CD8-positive, alpha-beta memory T cell (primary cell): Measurements from ENCODE around the gene THAP9. TPM values are rescaled to one million over a fixed set of nuclear protein-coding genes. Genes with fewer than 3 reads are reported as not detected.

ENCODE experiments used
- CTCF ChIA-PET: fragments of 350-600 bp; sonication (Branson Sonifier 250); formaldehyde crosslinking; loops from one replicate; lab custom pipeline; 2021; ENCODE audit warnings: antibody characterized with exemption; lab: Charles Lee
- POLR2A ChIA-PET: fragments of 350-600 bp; sonication (Branson Sonifier 250); formaldehyde crosslinking; loops from one replicate; lab custom pipeline; 2021; ENCODE audit warnings: antibody characterized with exemption; lab: Charles Lee
- DNase-seq, 5 donors: peaks; one replicate each; pipeline versions ENCODE4 v3.0.0 to v3.0.0-alpha.2; 2020 to 2022; ENCODE audit warnings: mixed read lengths in 1 of 5
- H3K27ac ChIP-seq: one replicate; pipeline ENCODE4 v1.7.0; 2013; ENCODE audit warnings: low read depth, mild to moderate bottlenecking, low read length, moderate library complexity
- H3K27me3 ChIP-seq: 2 replicates; pipeline ENCODE4 v1.7.0; 2013; ENCODE audit warnings: low read length, mild to moderate bottlenecking; ENCODE audit not compliant: insufficient read depth, poor library complexity, severe bottlenecking
- H3K36me3 ChIP-seq: 2 replicates; pipeline ENCODE4 v1.7.0; 2013; ENCODE audit warnings: mild to moderate bottlenecking, low read length, moderate library complexity; ENCODE audit not compliant: insufficient read depth
- H3K4me1 ChIP-seq: 2 replicates; pipeline ENCODE4 v1.7.0; 2013; ENCODE audit warnings: mild to moderate bottlenecking, low read length, moderate library complexity; ENCODE audit not compliant: insufficient read depth
- H3K4me3 ChIP-seq: 2 replicates; pipeline ENCODE4 v1.7.0; 2013; ENCODE audit warnings: mild to moderate bottlenecking, low read length
- H3K9me3 ChIP-seq: 2 replicates; pipeline ENCODE4 v1.7.0; 2013; ENCODE audit warnings: mild to moderate bottlenecking, low read length
- H3K27ac Mint-ChIP-seq, 8 donors: one replicate each; pipeline ENCODE4 v1.8.0; 2020 to 2021; ENCODE audit warnings: mixed read lengths in 8 of 8, mild to moderate bottlenecking in 6 of 8, inconsistent platforms in 3 of 8, moderate library complexity in 3 of 8
- H3K27me3 Mint-ChIP-seq, 2 donors: one replicate each; pipeline ENCODE4 v1.8.0; 2020 to 2021; ENCODE audit warnings: mixed read lengths in 2 of 2, mild to moderate bottlenecking in 1 of 2, moderate library complexity in 1 of 2
- H3K36me3 Mint-ChIP-seq, 3 donors: one replicate each; pipeline ENCODE4 v1.8.0; 2020 to 2021; ENCODE audit warnings: mixed read lengths in 3 of 3, inconsistent platforms in 1 of 3, mild to moderate bottlenecking in 1 of 3
- H3K4me1 Mint-ChIP-seq, 3 donors: one replicate each; pipeline ENCODE4 v1.8.0; 2020 to 2021; ENCODE audit warnings: mixed read lengths in 3 of 3, inconsistent platforms in 1 of 3, mild to moderate bottlenecking in 1 of 3
- H3K4me3 Mint-ChIP-seq, 7 donors: one replicate each; pipeline ENCODE4 v1.8.0; 2020 to 2021; ENCODE audit warnings: mixed read lengths in 7 of 7, mild to moderate bottlenecking in 6 of 7, moderate library complexity in 4 of 7, inconsistent platforms in 2 of 7
- H3K9me3 Mint-ChIP-seq, 5 donors: one replicate each; pipeline ENCODE4 v1.8.0; 2020 to 2022; ENCODE audit warnings: mixed read lengths in 5 of 5, mild to moderate bottlenecking in 3 of 5, moderate library complexity in 2 of 5, inconsistent platforms in 1 of 5
- polyA plus RNA-seq: library from polyadenylated mRNA; unstranded; fragments of 300-500 nt; fragmentation: Illumina TruSeq; gene quantifications from one replicate; pipeline ENCODE4 v1.2.3, GENCODE V29; 2021
- total RNA-seq, 2 experiments: library from RNA; stranded (reverse); gene quantifications; one replicate each; pipeline ENCODE4 v1.2.3, GENCODE V29; 2021

Gene THAP9
- total and polyA plus RNA-seq, 3 experiments from 2014 or later, result 1.6 to 2.3 (median 2.0) TPM

DNA sequence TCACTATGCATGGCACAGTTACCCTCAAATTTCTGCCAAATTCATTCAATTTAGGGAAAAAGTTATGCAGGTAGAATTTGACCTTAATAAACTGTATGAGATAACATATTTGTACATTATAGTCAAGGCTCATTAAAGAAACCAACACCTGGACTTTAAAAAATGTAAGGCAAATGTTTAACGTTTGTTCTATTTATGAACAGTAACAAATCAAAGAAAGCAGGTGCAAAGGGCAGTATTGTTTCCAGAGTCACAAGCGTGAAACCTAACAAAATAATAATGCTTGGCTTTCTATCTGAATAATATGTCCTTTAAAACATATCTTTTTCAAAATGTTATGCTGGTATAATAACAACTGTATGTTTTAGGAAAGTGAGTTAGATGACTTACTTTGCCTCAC is 68.9 kb downstream of the THAP9 start:
- Mint-ChIP-seq H3K4me3 (no peak overlapping the region), H3K9me3 (no peaks in the 10 kb centered on the region), H3K27ac (no peak overlapping the region)

More for the DNA sequence above, 68.9 kb downstream of the THAP9 start:
- H3K4me1 ChIP-seq, result no peaks in the 10 kb centered on the region
- peaks cover 10 to 72% (median 27%) of the 10 kb centered on the region in 3 donors for H3K36me3 Mint-ChIP-seq
- DNase-seq, result no peak
- ChIA-PET POLR2A (no interaction called here), CTCF (no interaction called here)
- H3K4me3 ChIP-seq, result no peak overlapping the region
- peaks cover 4% of the 10 kb centered on the region for H3K36me3 ChIP-seq
- no peak overlapping the region for H3K27ac ChIP-seq
- no peaks in the 10 kb centered on the region for H3K9me3 ChIP-seq
- peaks cover 0 to 14% (median 6%) of the 10 kb centered on the region in 3 donors for H3K4me1 Mint-ChIP-seq
- H3K27me3 Mint-ChIP-seq, result no peaks in the 10 kb centered on the region
- no peaks in the 10 kb centered on the region for H3K27me3 ChIP-seq

Other genes with a start within 250 kb of the THAP9 start
- 1 to 10 TPM; 6.2 to 6.3 TPM for gene SCD5, start 101.9 kb upstream of the THAP9 start, total RNA-seq
- 2.6 TPM for gene SCD5, start 101.9 kb upstream of the THAP9 start, polyA plus RNA-seq
- gene SEC31A, start 9.6 kb upstream of the THAP9 start, total RNA-seq, result 100 to 1,000 TPM in 1 of 2 experiments, 10 to 100 TPM in 1; 87.3 to 100 TPM
- 129 TPM for gene SEC31A, start 9.6 kb upstream of the THAP9 start, polyA plus RNA-seq
- gene LIN54, start 110.1 kb downstream of the THAP9 start, total RNA-seq, result 10 to 100 TPM; 22.1 to 23.0 TPM
- gene LIN54, start 110.1 kb downstream of the THAP9 start, polyA plus RNA-seq, result 9.2 TPM
- 10 to 100 TPM; 38.4 to 38.5 TPM for gene COPS4, start 134.4 kb downstream of the THAP9 start, total RNA-seq
- 64.0 TPM for gene COPS4, start 134.4 kb downstream of the THAP9 start, polyA plus RNA-seq
- 10 to 100 TPM; 17.8 to 19.7 TPM for gene PLAC8, start 214.0 kb downstream of the THAP9 start, total RNA-seq
- 550 TPM for gene PLAC8, start 214.0 kb downstream of the THAP9 start, polyA plus RNA-seq